Ishikawa (cell line): ENCODE measurements around the gene USP11.

Source experiments
- CEBPB ChIP-seq: IDR thresholded peaks from 2 replicates; pipeline ENCODE4 v1.6.1; 2012
- CREB1 ChIP-seq: IDR thresholded peaks from 2 replicates; pipeline ENCODE4 v1.6.1; 2012; ENCODE audit warnings: low read depth
- EGR1 ChIP-seq: IDR thresholded peaks from 2 replicates; pipeline ENCODE4 v1.6.1; 2012
- EP300 ChIP-seq: IDR thresholded peaks from 2 replicates; pipeline ENCODE4 v1.6.1; 2012; ENCODE audit warnings: borderline replicate concordance
- FOXM1 ChIP-seq: IDR thresholded peaks from 2 replicates; pipeline ENCODE4 v1.6.1; 2012; ENCODE audit warnings: low read depth, borderline replicate concordance
- NFIC ChIP-seq: IDR thresholded peaks from 2 replicates; pipeline ENCODE4 v1.6.1; 2012
- RAD21 ChIP-seq: IDR thresholded peaks from 2 replicates; pipeline ENCODE4 v1.6.1; 2012; ENCODE audit warnings: low read depth
- REST ChIP-seq: IDR thresholded peaks from 2 replicates; pipeline ENCODE4 v1.6.1; 2012; ENCODE audit warnings: low read depth, mild to moderate bottlenecking
- TAF1 ChIP-seq: IDR thresholded peaks from 2 replicates; pipeline ENCODE4 v1.6.1; 2012; ENCODE audit warnings: low read depth, mild to moderate bottlenecking
- TCF12 ChIP-seq: IDR thresholded peaks from 2 replicates; pipeline ENCODE4 v1.6.1; 2012; ENCODE audit warnings: low read depth
- TEAD4 ChIP-seq: IDR thresholded peaks from 2 replicates; pipeline ENCODE4 v1.6.1; 2012
- USF1 ChIP-seq: IDR thresholded peaks from 2 replicates; pipeline ENCODE4 v1.6.1; 2012
- YY1 ChIP-seq: IDR thresholded peaks from 2 replicates; pipeline ENCODE4 v1.6.1; 2012; ENCODE audit warnings: low read depth
- ZBTB7A ChIP-seq: IDR thresholded peaks from 2 replicates; pipeline ENCODE4 v1.6.1; 2012; ENCODE audit warnings: low read depth
- TF ChIP-seq, protein P1 (sequence below): IDR thresholded peaks from 2 replicates; pipeline ENCODE4 v1.6.1; 2012

USP11 gene

GRCh38 chrX:47191806-47192401, 40.9 kb upstream of the USP11 start:
- TF ChIP-seq RAD21 (no peak), FOXM1 (no peak), CEBPB (no peak), EP300 (no peak), CREB1 (no peak)
- TF ChIP-seq, protein P1, sequence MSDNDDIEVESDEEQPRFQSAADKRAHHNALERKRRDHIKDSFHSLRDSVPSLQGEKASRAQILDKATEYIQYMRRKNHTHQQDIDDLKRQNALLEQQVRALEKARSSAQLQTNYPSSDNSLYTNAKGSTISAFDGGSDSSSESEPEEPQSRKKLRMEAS: no peak

- TF ChIP-seq TEAD4 (peak; percentile 62), TAF1 (peak; percentile 44), RAD21 (peak; percentile 76), CREB1 (no peak), TCF12 (no peak), REST (no peak), NFIC (no peak), ZBTB7A (no peak), YY1 (peak; percentile 89)
These were observed 39.2 kb upstream of the USP11 start, which contains the start of gene UBA1 for GRCh38 chrX:47193475-47194193. TSS of gene UBA1 (plus strand) at chrX:47193829. CDS start at chrX:47198803, 4,974 bp downstream.

- TF ChIP-seq CREB1 (no peak), USF1 (no peak), EGR1 (no peak), TAF1 (no peak), TCF12 (no peak), YY1 (no peak), NFIC (no peak)
- TF ChIP-seq, protein P1: no peak
These were observed 38.5 kb upstream of the USP11 start for GRCh38 chrX:47194194-47194787.

DNA sequence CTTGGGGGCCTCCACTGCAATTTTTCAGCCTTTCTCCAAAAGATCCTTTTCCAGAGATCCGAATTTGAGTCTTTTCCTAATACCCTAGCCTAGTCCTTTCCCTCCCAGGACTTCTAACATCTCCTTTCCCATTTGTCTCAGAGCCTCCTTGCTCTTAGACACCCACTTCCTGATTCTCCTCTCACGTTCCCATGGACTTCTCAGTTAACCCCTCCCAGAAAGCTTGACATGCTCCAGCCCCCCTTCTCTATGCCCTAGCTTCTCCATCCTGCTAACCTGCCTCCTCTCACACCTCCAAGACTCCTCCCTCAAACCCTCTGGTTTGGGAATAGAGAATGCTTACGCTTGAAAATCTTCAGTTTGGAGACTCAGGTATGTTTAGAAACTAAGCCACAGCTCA, 36.7 kb upstream of the USP11 start:
- TF ChIP-seq ZBTB7A (no peak), TAF1 (no peak), EGR1 (no peak), REST (no peak), YY1 (no peak), FOXM1 (no peak), USF1 (no peak), TEAD4 (no peak), NFIC (no peak), RAD21 (no peak), TCF12 (no peak), EP300 (no peak)
- TF ChIP-seq, protein P1: no peak

DNA sequence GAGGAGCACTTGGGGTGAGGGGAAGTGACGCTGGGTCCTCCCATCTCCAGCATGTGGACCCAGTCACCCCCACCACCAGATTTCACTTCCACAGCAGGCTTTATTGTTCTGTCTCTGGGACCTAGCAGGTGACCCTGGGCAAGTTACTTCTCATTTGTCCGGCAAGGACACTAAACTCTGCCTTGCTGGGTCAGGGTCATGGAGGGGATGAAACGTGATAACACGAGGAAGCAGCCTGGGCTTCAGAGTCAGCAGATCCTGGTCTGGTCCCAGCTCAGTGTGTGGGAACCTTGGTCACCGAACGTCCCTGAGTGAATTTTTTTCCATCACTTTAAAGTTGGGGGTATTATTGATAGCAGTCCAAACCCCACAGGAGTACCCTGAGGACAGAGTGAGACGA, 35.3 kb upstream of the USP11 start:
- TF ChIP-seq EGR1 (no peak), RAD21 (no peak), TEAD4 (no peak), EP300 (no peak), NFIC (no peak), YY1 (no peak), CREB1 (no peak), USF1 (no peak), CEBPB (no peak), TCF12 (no peak), TAF1 (no peak), REST (no peak)
- TF ChIP-seq, protein P1: no peak
